GM21786 (cell line): ENCODE measurements around the gene COX6A2.
A peak's percentile ranks its signal among the peaks of the same experiment; 100 is the strongest.

Experiments
- ATAC-seq: cut with Tn5 transposase; IDR thresholded peaks from one replicate; pipeline ENCODE4 v1.9.1; 2021; ENCODE audit not compliant: unreplicated experiment

COX6A2 gene

GRCh38 chr16:31428279-31428597 lies at the start of gene COX6A2:
Gene COX6A2, minus strand, starts transcription at chr16:31428360. Its CDS starts 35 bp downstream, at chr16:31428325.
- no peak for ATAC-seq

GRCh38 chr16:31477220-31478216 lies 49.4 kb upstream of the COX6A2 start:
- ATAC-seq, result peak; percentile 26

- peak; percentile 43 for ATAC-seq
These were observed 48.4 kb upstream of the COX6A2 start for GRCh38 chr16:31476303-31477219.

GRCh38 chr16:31475946-31476302 lies 47.8 kb upstream of the COX6A2 start:
- ATAC-seq, result no peak

GRCh38 chr16:31474773-31475738 lies 46.9 kb upstream of the COX6A2 start:
- no peak for ATAC-seq

GRCh38 chr16:31474173-31474714 lies 46.1 kb upstream of the COX6A2 start:
- no peak for ATAC-seq

GRCh38 chr16:31473264-31473984 lies 45.3 kb upstream of the COX6A2 start:
- no peak for ATAC-seq

- no peak for ATAC-seq
These were observed 44.6 kb upstream of the COX6A2 start for GRCh38 chr16:31472709-31473203.

- ATAC-seq, result no peak
These were observed 43.9 kb upstream of the COX6A2 start, which contains the start of gene TGFB1I1 for GRCh38 chr16:31471875-31472708. Gene TGFB1I1, plus strand, starts transcription at chr16:31472152. Its CDS starts 37 bp downstream, at chr16:31472189.

- no peak for ATAC-seq
These were observed 43.2 kb upstream of the COX6A2 start for GRCh38 chr16:31471241-31471874.

GRCh38 chr16:31470615-31471014 lies 42.5 kb upstream of the COX6A2 start:
- ATAC-seq, result no peak

- ATAC-seq, result no peak
These were observed 39.7 kb upstream of the COX6A2 start for GRCh38 chr16:31467858-31468257.

GRCh38 chr16:31467151-31467773 lies 39.1 kb upstream of the COX6A2 start:
- peak; percentile 77 for ATAC-seq

- no peak for ATAC-seq
These were observed 38.3 kb upstream of the COX6A2 start for GRCh38 chr16:31466381-31466841.

- ATAC-seq, result no peak
These were observed 37.7 kb upstream of the COX6A2 start for GRCh38 chr16:31465788-31466370.

GRCh38 chr16:31464781-31465260 lies 36.7 kb upstream of the COX6A2 start:
- no peak for ATAC-seq

- ATAC-seq, result no peak
These were observed 36.2 kb upstream of the COX6A2 start for GRCh38 chr16:31464348-31464769.
